Smooth muscle cell of the pulmonary artery (primary cell): ENCODE results near the gene TRPM2. TPM values are rescaled to one million over a fixed set of nuclear protein-coding genes. Genes with fewer than 3 reads are reported as not detected.

Experiments
- total RNA-seq: library from RNA; depleted of rRNA; stranded (reverse); fragments of >200 nt; gene quantifications from 2 replicates; pipeline ENCODE4 v1.2.3, GENCODE V29; 2014

TRPM2 gene
- total RNA-seq: under 0.01 TPM in 1 of 2 replicates, not detected in the other

DNA sequence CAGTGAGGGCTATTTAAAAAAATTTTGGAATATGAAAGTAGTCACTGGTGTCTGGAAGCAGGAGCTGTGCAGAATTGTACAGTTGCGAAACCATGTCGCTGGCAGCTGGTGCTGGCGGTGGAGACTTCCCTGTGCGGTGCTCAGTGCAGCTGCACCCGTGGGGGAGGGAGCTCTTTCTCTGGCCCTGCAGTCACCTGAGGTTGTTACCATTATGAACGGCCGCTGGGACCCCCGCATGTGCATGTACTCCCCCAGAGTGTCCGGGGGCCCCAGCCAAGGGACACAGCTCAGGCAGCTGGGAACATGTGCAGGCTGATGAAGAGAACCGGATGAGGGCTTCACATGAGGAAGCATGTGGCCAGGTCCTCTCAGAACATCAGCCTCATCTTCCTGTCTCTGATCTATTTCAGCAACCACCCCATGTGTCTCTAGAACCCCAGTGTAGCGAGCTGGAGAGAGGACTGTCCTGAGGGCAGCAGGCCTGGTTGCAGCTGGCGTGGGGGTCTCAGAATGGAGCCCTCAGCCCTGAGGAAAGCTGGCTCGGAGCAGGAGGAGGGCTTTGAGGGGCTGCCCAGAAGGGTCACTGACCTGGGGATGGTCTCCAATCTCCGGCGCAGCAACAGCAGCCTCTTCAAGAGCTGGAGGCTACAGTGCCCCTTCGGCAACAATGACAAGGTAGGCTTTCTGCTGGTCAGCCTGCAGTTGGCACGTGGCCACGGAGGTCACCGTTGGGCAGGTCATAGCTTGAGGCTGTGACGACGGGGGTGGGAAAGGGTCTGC, at the start of gene TRPM2:
Gene TRPM2 (plus strand): TSS at position 431 of the 780 bp plus-strand sequence. CDS start 80 bp downstream, at position 511.

DNA sequence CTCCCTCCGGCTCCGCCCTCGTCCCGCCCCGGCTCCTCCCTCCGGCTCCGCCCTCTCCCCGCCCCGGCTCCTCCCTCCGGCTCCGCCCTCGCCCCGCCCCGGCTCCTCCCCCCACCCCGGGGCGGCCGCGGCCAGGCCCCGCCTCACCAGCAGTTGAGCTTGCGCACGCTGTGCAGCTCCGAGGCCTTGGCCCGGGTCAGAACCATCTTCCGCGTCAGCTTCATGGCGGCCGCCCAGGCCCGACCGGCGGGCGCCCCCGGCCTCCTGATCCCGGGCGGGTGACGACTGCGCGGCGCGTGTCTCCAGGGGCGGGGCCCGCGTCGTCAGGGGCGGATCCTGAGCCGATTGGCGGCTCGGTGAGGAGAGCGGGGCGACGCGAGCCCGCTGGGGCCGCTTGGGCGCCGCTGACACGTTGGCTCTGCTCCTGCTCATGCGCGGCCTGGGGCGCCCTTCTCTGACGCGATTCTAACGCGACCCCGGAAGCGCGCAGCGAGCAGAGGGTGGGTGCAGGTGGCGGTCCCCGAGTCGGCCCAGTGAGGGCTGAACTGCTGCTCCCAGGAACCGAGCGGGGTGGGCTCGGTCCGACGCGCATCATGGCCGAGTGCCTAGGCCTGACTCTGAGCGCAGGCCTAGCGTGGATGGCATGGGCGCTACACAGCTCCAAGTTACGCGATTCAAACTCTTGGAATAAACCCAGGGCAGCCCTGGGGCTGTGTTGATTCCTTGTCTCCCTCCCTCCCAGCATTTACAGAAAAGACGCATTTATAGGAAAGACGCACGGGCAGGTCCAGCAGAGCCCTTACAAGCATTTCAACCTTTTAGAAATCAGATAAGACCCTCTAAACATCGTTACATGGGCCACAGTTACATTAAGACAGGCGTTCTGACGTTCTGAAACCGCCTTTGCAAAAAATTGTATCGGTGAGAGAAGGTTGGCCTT, 14.2 kb upstream of the TRPM2 start, which contains the start of gene CFAP410:
Gene CFAP410 (minus strand): TSS at position 420 of the 940 bp plus-strand sequence. CDS start 196 bp downstream, at position 224.

DNA sequence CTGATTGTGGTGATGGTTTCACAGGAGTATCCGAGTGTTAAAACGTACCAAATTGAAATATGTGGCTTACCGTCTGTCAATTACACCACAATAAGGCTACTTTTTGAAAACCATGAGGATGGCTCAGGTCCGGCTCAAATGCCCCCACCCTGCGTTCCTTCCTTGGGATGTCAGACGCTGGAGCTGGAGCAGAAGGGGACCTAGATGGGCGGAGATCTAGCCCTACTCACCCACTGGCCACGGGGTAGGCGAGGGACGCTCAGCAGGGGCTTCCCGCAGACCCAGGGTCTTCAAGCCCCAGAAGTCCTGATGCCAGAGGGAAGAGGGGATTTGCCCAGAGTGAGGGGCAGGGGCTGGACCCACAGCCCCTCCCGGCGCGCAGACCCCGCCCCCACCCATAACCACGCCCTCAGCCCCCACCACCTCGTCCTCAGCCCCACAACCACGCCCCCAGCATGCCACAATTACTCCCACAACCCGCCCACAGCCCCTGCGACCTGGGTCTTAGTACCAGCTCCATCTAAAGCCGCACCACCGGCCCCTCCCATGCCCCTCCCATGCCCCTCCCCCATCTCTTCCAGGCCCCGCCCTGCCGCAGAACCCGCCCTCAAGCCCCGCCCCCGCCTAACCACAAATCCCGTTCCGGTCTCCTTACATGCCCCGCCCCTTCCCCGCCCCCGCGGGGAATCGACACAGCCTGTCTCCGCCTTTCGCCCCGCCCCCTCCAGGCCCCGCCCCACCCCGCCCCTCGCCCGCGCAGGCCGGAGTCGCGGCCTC, 101.5 kb downstream of the TRPM2 start, which contains the start of gene LRRC3:
Gene LRRC3 (plus strand): TSS at position 764 of the 777 bp plus-strand sequence. CDS start 1,135 bp downstream, outside the sequence.

Other genes with a start within 250 kb of the TRPM2 start
- 6.1 and 27.1 TPM in 2 replicates for gene PWP2, start 246.2 kb upstream of the TRPM2 start, total RNA-seq
- 10.0 and 32.2 TPM in 2 replicates for gene GATD3, start 219.9 kb upstream of the TRPM2 start, total RNA-seq
- 0.17 and 1.5 TPM in 2 replicates for gene ICOSLG, start 112.7 kb upstream of the TRPM2 start, total RNA-seq
- gene DNMT3L, start 91.7 kb upstream of the TRPM2 start, total RNA-seq: not detected in 2 replicates
- gene AIRE, start 67.7 kb upstream of the TRPM2 start, total RNA-seq: 0.03 and 0.07 TPM in 2 replicates
- gene PFKL, start 53.6 kb upstream of the TRPM2 start, total RNA-seq: 354 and 423 TPM in 2 replicates
- gene CFAP410, start 14.2 kb upstream of the TRPM2 start, total RNA-seq: 9.1 and 11.8 TPM in 2 replicates
- gene LRRC3, start 101.9 kb downstream of the TRPM2 start, total RNA-seq: 0.26 and 0.65 TPM in 2 replicates
- not detected in 2 replicates for gene KRTAP10-1, start 186.6 kb downstream of the TRPM2 start, total RNA-seq
- gene KRTAP10-2, start 197.9 kb downstream of the TRPM2 start, total RNA-seq: not detected in 2 replicates
- not detected in 2 replicates for gene KRTAP10-3, start 205.2 kb downstream of the TRPM2 start, total RNA-seq
- not detected in 2 replicates for gene KRTAP10-4, start 220.1 kb downstream of the TRPM2 start, total RNA-seq
- not detected in 2 replicates for gene KRTAP10-5, start 227.0 kb downstream of the TRPM2 start, total RNA-seq
- gene KRTAP10-6, start 238.9 kb downstream of the TRPM2 start, total RNA-seq: not detected in 2 replicates
- not detected in 2 replicates for gene KRTAP10-7, start 247.0 kb downstream of the TRPM2 start, total RNA-seq